Lung microvascular endothelial cell (primary cell): ENCODE results near the gene METTL9. TPM values are rescaled to one million over a fixed set of nuclear protein-coding genes. Genes with fewer than 3 reads are reported as not detected.
"Not testable (repeated sequence)": the region's sequence is repeated elsewhere in the genome, so short reads cannot be mapped to it uniquely, and the experiment has no call there.

Experiments used
- DNase-seq, 2 donors: peaks; one replicate each; pipeline versions ENCODE4 v3.0.0 to v3.0.0-alpha.2; 2010; ENCODE audit warnings: low read depth in 2 of 2
- total RNA-seq: library from RNA; depleted of rRNA; stranded (reverse); fragments of >200 nt; gene quantifications from 2 replicates; pipeline ENCODE4 v1.2.1, GENCODE V29; 2014

The METTL9 gene
- 165 and 184 TPM in 2 replicates for total RNA-seq

GRCh38 chr16:21599122-21600030 is at the start of gene METTL9:
Gene METTL9, plus strand, starts transcription at chr16:21599577. Its CDS starts 157 bp downstream, at chr16:21599734.
- DNase-seq = peak; percentile 96 to 97

DNA sequence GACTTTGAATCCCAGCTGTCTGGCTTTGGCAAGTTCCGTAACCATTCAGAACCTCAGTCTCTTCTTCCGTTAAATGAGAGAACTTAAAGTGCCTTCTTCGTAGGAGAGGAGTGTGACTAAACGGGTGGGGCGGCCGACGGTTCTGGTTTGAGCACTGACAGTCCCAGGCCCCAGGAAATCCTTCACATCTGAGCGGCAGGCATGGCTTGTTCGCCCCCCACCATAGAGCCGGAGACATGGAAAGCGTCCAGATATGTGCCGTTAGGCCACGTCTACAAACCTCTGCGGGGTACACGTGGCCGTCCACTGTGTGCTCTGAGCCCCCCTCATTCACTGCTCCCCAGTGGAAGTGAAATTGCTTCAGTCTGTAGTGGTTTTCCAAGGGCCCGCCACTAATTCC is 49.4 kb upstream of the METTL9 start:
- DNase-seq = not testable (repeated sequence)

- not testable (repeated sequence) for DNase-seq
Measured at GRCh38 chr16:21550435-21550834, 48.9 kb upstream of the METTL9 start.

GRCh38 chr16:21551076-21551475 is 48.3 kb upstream of the METTL9 start:
- not testable (repeated sequence) for DNase-seq

DNA sequence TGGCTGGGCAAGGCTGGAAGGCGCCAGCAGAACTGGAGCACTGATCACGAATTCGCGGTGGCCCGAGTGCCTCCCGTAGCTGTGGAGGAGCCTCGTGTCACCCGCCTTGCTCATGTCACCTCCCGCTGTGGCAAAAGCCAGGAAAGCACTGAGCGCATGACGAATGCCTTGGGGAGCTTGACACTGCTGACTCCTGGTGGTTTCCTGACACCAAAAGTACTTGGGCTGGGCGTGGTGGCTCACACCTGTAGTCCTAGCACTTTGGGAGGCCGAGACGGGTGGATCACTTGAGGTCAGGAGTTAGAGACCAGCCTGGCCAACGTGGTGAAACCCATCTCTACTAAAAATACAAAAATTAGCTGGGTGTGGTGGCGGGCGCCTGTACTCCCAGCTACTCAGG is 47.8 kb upstream of the METTL9 start:
- DNase-seq = not testable (repeated sequence)

DNA sequence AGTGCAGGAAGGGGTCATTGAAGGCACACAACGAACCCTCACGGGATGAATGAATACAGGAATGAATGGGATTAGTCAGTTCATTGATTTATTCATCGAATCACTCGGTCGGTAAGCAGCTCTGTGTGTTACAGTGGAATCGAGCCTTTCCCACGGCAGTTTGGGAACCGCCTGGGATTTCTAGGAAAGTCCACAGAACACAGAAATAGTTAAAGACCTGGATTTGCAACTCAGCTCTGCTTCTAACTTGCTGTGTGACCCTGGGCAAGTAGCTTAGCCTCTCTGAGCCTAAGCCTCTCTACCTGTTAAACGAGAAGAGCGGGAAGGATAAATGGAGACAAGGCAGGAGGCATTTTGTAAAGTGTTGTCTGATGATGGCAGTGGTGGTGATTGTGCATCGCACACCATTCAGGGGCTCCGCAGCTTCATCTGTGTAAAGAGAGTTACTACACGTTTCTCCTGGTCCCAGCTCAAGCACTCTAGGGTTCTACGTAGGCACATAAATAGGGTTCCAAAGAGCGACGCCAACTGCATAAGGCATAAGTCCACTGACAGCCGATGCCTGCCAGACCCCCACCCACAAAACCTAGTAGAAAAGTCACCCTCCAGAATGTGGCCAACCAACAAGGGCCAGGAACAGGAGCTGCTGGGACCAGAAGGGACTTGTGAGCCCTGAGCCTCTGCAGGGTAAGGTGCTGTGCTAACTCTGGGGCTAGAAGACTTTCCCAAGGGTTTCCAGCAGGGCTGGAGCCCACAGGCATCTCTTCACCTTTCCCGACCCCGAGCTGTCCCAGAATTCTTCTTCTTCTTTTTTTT is 45.7 kb upstream of the METTL9 start:
- DNase-seq = not testable (repeated sequence)

GRCh38 chr16:21554795-21555585 is 44.4 kb upstream of the METTL9 start:
- DNase-seq = peak; percentile 75 to 81

- not testable (repeated sequence) for DNase-seq
Measured at GRCh38 chr16:21555621-21556020, 43.8 kb upstream of the METTL9 start.

GRCh38 chr16:21556026-21556595 is 43.3 kb upstream of the METTL9 start:
- DNase-seq = not testable (repeated sequence)

GRCh38 chr16:21556651-21557241 is 42.6 kb upstream of the METTL9 start:
- DNase-seq = not testable (repeated sequence)

GRCh38 chr16:21560462-21560861 is 38.9 kb upstream of the METTL9 start:
- DNase-seq = no peak

DNA sequence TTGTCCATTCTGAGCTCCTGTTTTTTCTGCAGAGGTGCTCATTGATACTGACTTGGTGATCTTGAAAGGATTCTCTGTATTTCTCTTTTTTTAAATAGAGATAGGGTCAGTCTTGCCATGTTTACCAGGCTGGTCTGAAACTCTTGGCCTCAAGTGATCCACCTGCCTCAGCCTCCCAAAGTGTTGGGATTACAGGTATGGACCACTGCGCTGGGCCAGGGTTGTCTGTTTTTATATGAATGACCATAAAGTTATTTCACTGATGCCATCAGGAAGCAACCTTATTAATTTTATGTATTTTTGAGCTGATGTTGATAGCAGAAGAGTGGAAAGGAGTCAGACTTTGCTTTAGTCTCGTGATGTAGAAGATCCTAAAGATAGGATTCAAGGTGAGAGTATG is 35.7 kb upstream of the METTL9 start:
- no peak for DNase-seq

- not testable (repeated sequence) for DNase-seq
Measured at GRCh38 chr16:21564367-21564766, 35.0 kb upstream of the METTL9 start.

DNA sequence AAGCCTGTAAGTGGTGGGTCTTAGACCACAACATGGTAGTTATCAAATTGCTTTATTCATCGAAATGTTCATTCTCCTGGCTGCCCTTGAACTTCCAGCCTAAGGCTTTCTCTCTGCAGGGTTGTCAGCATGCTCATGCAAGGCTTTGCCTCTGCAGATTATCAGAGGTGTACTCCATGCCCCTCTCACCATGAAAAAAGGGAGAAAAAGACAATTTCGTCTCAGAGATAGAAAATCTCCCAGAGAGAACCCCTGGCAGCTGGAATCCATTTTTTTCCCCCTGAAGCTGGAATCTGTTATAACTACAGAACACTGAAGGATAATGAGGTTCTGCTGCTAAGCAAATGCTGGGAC is 33.9 kb upstream of the METTL9 start:
- no peak for DNase-seq

DNA sequence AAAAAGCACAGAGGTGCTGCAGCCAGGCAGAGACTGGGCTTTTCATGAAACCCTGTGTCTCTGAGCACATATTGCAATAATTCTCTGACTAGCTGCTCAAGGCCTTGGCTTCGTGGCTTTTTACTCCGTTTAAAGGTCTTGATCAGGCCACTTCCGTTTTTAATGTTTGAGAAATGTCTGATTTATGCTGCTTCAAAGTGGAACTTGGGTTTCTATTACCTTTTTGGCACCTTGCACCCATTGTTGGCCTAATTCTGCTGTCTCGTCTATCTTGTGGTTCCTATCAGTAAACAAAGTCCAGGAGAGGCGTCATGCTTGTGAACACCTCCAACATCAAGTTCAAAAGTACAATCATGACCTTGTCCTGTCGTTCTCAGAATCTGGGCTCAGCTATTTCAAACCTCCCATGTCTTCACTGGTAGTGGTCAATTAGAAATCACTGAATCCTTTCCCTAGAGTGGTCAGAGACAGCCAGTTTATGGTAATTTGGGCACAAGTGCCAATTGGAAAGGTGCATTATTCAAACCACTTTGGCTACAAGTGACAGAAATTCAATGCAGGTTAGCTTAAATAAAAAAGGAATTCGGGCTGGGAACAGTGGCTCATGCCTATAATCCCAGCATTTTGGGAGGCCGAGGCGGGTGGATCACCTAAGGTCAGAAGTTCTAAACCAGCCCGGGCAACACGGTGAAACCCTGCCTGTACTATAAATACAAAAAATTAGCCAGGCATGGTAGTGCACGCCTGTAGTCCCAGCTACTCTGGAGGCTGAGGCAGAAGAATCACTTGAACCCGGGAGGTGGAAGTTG is 33.3 kb upstream of the METTL9 start:
- DNase-seq = no peak

GRCh38 chr16:21566891-21567414 is 32.4 kb upstream of the METTL9 start:
- no peak for DNase-seq

DNA sequence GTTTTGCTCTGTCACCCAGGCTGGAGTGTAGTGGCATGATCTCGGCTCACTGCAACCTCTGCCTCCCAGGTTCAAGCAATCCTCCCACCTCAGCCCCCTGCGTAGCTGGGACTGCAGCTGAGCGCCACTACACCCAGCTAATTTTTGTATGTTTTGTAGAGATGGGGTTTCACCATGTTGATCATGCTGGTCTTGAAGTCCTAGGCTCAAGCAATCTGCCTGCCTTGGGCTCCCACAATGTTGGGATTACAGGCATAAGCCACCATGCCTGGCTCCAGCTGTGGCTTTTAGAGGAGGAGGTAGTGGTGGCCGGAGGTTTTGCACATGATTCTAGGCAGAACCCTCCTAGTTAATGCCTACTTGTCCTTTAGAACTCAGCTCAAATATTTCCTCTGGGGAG is 31.9 kb upstream of the METTL9 start:
- DNase-seq = not testable (repeated sequence)

GRCh38 chr16:21568502-21569189 is 30.7 kb upstream of the METTL9 start:
- no peak for DNase-seq

GRCh38 chr16:21570676-21571017 is 28.7 kb upstream of the METTL9 start:
- DNase-seq = no peak
